ENCODE measurements around the gene DDX19B. TPM values are rescaled to one million over a fixed set of nuclear protein-coding genes. Genes with fewer than 3 reads are reported as not detected.
"Not testable (repeated sequence)": the region's sequence is repeated elsewhere in the genome, so short reads cannot be mapped to it uniquely, and the experiment has no call there.

DDX19B gene
- total and polyA plus RNA-seq, 11 donors = 13.0 to 34.2 (median 19.6) TPM

DNA sequence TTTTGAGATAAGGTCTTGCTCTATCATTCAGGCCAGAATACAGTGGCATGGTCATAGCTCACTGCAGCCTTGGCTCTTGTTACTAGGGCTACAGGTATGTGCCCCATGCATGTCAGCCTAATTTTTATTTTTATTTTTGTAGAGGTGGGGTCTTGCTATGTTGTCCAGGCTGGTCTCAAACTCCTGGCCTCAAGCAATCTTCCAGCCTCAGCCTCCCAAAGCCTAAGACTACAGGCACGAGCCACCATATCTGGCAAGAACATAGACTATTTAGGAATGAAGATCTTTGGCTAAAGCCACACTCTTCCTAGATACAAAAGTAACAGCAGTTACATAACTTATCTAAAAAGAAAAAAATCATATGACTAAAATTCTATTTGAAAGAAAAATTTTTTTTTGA is 32.1 kb downstream of the DDX19B start:
- 86 to 98% (median 93%) methylated on average over 1 of the region's 1 CpG for WGBS, 4 donors
- no peak overlapping the region for H3K27ac ChIP-seq
- no peak overlapping the region for H3K4me3 ChIP-seq
- no peaks in the 10 kb centered on the region for H3K9me3 ChIP-seq
- no peak for DNase-seq
- intact Hi-C loops (cut with DNase I) = loop anchor here in 3 of 10 donors (5.0 to 10.0 kb wide), 2 partner anchors 321 to 324 kb away; no protein-coding TSS in a partner anchor
- ATAC-seq = no peak
- H3K36me3 ChIP-seq = peaks cover 0 to 97% (median 89%) of the 10 kb centered on the region in 9 donors
- TF ChIP-seq, protein P1, sequence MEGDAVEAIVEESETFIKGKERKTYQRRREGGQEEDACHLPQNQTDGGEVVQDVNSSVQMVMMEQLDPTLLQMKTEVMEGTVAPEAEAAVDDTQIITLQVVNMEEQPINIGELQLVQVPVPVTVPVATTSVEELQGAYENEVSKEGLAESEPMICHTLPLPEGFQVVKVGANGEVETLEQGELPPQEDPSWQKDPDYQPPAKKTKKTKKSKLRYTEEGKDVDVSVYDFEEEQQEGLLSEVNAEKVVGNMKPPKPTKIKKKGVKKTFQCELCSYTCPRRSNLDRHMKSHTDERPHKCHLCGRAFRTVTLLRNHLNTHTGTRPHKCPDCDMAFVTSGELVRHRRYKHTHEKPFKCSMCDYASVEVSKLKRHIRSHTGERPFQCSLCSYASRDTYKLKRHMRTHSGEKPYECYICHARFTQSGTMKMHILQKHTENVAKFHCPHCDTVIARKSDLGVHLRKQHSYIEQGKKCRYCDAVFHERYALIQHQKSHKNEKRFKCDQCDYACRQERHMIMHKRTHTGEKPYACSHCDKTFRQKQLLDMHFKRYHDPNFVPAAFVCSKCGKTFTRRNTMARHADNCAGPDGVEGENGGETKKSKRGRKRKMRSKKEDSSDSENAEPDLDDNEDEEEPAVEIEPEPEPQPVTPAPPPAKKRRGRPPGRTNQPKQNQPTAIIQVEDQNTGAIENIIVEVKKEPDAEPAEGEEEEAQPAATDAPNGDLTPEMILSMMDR (IDR thresholded peaks at IDR 0.05) = no peak
- TF ChIP-seq POLR2A (IDR thresholded peaks at IDR 0.05) = no peak
- H3K27me3 ChIP-seq = no peaks in the 10 kb centered on the region
- no peaks in the 10 kb centered on the region for H3K4me1 ChIP-seq

DNA sequence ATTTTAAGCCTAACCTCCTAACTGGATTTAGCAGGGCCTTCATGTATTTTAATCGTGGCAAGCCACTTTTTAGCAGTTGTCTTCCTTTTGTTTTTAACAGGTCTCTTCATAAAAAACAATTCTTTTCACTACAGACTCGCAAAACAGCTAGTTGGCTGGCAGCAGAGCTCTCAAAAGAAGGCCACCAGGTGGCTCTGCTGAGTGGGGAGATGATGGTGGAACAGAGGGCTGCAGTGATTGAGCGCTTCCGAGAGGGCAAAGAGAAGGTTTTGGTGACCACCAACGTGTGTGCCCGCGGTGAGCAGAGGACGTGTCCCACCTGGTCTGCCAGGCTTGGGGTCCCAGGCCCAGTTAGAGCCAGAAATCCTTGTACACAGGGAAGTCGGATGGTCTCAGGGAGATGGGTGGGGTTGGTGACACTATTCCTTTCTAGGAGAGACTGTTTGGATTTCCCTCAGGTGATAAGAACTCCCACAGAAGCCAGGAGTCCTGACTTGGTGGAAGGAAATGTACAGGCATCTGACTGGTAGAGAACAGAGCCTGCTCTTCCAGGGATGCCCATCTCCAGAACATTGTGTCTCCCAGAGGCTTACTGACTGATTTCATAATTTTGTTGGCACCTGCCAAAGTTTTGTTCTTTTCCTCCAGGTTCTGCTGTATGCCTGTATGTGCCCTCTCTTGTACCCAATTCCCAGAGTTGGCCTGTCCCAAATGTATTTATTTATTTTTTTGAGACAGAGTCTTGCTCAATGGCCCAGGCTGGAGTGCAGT is 32.8 kb downstream of the DDX19B start:
- Histone ChIP-seq H3K36me3 (peaks cover 0 to 97% (median 85%) of the 10 kb centered on the region in 9 donors), H3K4me3 (no peak overlapping the region), H3K9me3 (no peaks in the 10 kb centered on the region), H3K27me3 (no peaks in the 10 kb centered on the region), H3K4me1 (no peaks in the 10 kb centered on the region), H3K27ac (no peak overlapping the region)
- 51 to 62% (median 59%) methylated on average over 9 of the region's 9 CpGs for WGBS, 4 donors
- DNase-seq (no peak), ATAC-seq (peak; percentile 60 to 73 (median 69))
- intact Hi-C loops (cut with DNase I) = loop anchor here in 3 of 10 donors (5.0 to 10.0 kb wide), 2 partner anchors 321 to 323 kb away; no protein-coding TSS in a partner anchor
- no peak for TF ChIP-seq POLR2A (IDR thresholded peaks at IDR 0.05)
- TF ChIP-seq, protein P1 (IDR thresholded peaks at IDR 0.05) = peak; percentile 30 to 64 (median 46)

DNA sequence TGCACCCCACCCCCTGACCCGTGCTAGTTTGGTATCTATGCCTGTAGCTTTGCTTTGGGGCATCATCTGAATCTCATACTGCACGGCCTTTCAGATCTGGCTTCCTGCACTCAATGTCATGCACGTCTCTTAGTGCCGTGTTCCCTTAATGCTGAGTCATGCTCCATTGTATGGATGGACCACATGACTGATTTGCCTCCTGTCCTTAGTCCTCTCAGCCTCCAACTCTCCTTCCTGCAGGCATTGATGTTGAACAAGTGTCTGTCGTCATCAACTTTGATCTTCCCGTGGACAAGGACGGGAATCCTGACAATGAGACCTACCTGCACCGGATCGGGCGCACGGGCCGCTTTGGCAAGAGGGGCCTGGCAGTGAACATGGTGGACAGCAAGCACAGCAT is 33.7 kb downstream of the DDX19B start:
- not testable (repeated sequence) for H3K9me3 ChIP-seq, ATAC-seq, H3K4me1 ChIP-seq, H3K27ac ChIP-seq, DNase-seq, H3K4me3 ChIP-seq, H3K27me3 ChIP-seq
- intact Hi-C loops (cut with DNase I) = loop anchor here in 3 of 10 donors (5.0 to 10.0 kb wide), 2 partner anchors 320 to 322 kb away; no protein-coding TSS in a partner anchor
- 68 to 85% (median 76%) methylated on average over 5 to 7 of the region's 12 CpGs for WGBS, 4 donors
- H3K36me3 ChIP-seq = peaks cover 0 to 88% (median 75%) of the 10 kb centered on the region in 9 donors

DNA sequence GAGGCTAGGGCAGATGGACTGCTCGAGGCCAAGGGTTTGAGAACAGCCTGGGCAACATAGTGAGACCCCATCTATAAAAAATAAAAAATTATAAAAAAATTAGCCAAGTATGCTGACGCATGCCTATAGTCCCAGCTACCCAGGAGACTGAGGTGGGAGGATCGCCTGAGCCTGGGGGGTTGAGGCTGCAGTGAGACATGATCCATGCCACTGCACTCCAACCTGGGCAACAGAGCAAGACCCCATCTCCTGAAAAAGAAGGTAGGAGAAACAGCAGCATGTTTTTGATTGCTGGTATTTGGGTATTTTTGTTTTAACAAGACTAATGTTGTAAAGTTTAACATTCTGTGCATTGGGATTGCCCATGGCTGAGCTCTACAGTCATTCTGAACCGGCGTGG is 38.8 kb downstream of the DDX19B start:
- DNase-seq = no peak
- Histone ChIP-seq H3K27ac (no peak overlapping the region), H3K4me3 (no peak overlapping the region), H3K9me3 (no peaks in the 10 kb centered on the region), H3K4me1 (peaks cover 0 to 9% (median 0%) of the 10 kb centered on the region in 12 donors), H3K36me3 (peaks cover 0 to 44% (median 33%) of the 10 kb centered on the region in 9 donors), H3K27me3 (no peaks in the 10 kb centered on the region)
- WGBS, 4 donors = 96 to 99% (median 97%) methylated on average over 5 of the region's 5 CpGs
- ATAC-seq = no peak
- TF ChIP-seq POLR2A (IDR thresholded peaks at IDR 0.05) = no peak
- TF ChIP-seq, protein P1 (IDR thresholded peaks at IDR 0.05) = no peak
- intact Hi-C loops (cut with DNase I) = loop anchor here in 1 of 10 donors (10.0 kb wide), 1 partner anchor 317 kb away; no protein-coding TSS in a partner anchor

All from heart left ventricle (tissue), 16 donors.